SK-N-SH (cell line): ENCODE measurements around the gene FADS2. TPM values are rescaled to one million over a fixed set of nuclear protein-coding genes. Genes with fewer than 3 reads are reported as not detected.

Source experiments
- CTCF ChIA-PET: fragments of 300-600, 350-600 bp; formaldehyde crosslinking; extraction: SDS; loops from one replicate; lab custom pipeline; 2021; lab: Yijun Ruan, JAX
- POLR2A ChIA-PET: fragments of 350-600 bp; sonication (Branson Sonifier 250); formaldehyde crosslinking; extraction: SDS; loops from one replicate; lab custom pipeline; 2020; ENCODE audit warnings: antibody characterized with exemption, inconsistent platforms; lab: Yijun Ruan, JAX
- DNase-seq: peaks from one replicate; pipeline ENCODE4 v3.0.0; 2012
- H2AFZ ChIP-seq: fragments of 200-600 bp; sonication (generic); 2 replicates; pipeline ENCODE4 v1.8.1; 2016; ENCODE audit warnings: antibody characterized with exemption, mild to moderate bottlenecking, low read depth
- H3F3A ChIP-seq: fragments of 200-600 bp; sonication (generic); replicated peaks from 2 replicates; pipeline ENCODE3; 2016; ENCODE audit warnings: antibody characterized with exemption, mild to moderate bottlenecking; ENCODE audit not compliant: insufficient read depth
- H3K27ac ChIP-seq, 2 experiments: fragments of 200-500 bp in 1 of 2; fragments of 200-600 bp in 1 of 2; sonication (Bioruptor generic) in 1 of 2; sonication (generic), shearing (Covaris generic) in 1 of 2; 2 replicates each; pipeline versions ENCODE4 v1.5.1 to v1.6.1; 2014 to 2016; ENCODE audit warnings: low read depth in 2 of 2, inconsistent platforms in 1 of 2, low read length in 1 of 2, mild to moderate bottlenecking in 1 of 2, mixed read lengths in 1 of 2
- H3K27me3 ChIP-seq: fragments of 200-600 bp; sonication (generic), shearing (Covaris generic); 2 replicates; pipeline ENCODE4 v1.6.1; 2016; ENCODE audit warnings: mixed run types; ENCODE audit not compliant: insufficient read depth
- H3K36me3 ChIP-seq, 2 experiments: fragments of 200-500 bp in 1 of 2; fragments of 200-600 bp in 1 of 2; sonication (Bioruptor generic) in 1 of 2; sonication (generic) in 1 of 2; replicated peaks in 1 of 2; 2 replicates each; pipeline versions ENCODE3 to v1.5.1; 2014 to 2016; ENCODE audit warnings: low read length in 1 of 2, mild to moderate bottlenecking in 1 of 2; ENCODE audit not compliant: insufficient read depth in 2 of 2, control insufficient read depth in 1 of 2
- H3K4me1 ChIP-seq, 2 experiments: fragments of 200-500 bp in 1 of 2; fragments of 200-600 bp in 1 of 2; sonication (Bioruptor generic) in 1 of 2; sonication (generic), shearing (Covaris generic) in 1 of 2; 2 replicates each; pipeline versions ENCODE4 v1.5.1 to v1.6.1; 2014 to 2016; ENCODE audit warnings: low read depth in 1 of 2, low read length in 1 of 2, mixed run types in 1 of 2; ENCODE audit not compliant: insufficient read depth in 2 of 2, control insufficient read depth in 1 of 2
- H3K4me2 ChIP-seq: fragments of 200-600 bp; sonication (generic), shearing (Covaris generic); 2 replicates; pipeline ENCODE4 v1.6.1; 2017; ENCODE audit warnings: mixed run types
- H3K4me3 ChIP-seq, 2 experiments: fragments of 200-500 bp in 1 of 2; fragments of 200-600 bp in 1 of 2; sonication (Bioruptor generic) in 1 of 2; sonication (generic), shearing (Covaris generic) in 1 of 2; 2 replicates each; pipeline versions ENCODE4 v1.5.1 to v1.8.1; 2014 to 2016; ENCODE audit warnings: low read depth in 2 of 2, inconsistent platforms in 1 of 2, low read length in 1 of 2, mild to moderate bottlenecking in 1 of 2, mixed read lengths in 1 of 2, moderate library complexity in 1 of 2
- H3K79me2 ChIP-seq: fragments of 200-600 bp; sonication (generic); 2 replicates; pipeline ENCODE4 v1.8.1; 2017; ENCODE audit warnings: mild to moderate bottlenecking; ENCODE audit not compliant: insufficient read depth
- H3K9ac ChIP-seq: fragments of 200-600 bp; sonication (generic); 2 replicates; pipeline ENCODE4 v1.6.1; 2017; ENCODE audit warnings: mixed run types
- H3K9me2 ChIP-seq: fragments of 200-600 bp; sonication (generic); 2 replicates; pipeline ENCODE4 v1.6.1; 2017; ENCODE audit warnings: mixed run types
- H3K9me3 ChIP-seq: fragments of 200-600 bp; sonication (generic); 2 replicates; pipeline ENCODE4 v1.6.1; 2017; ENCODE audit warnings: mixed run types, mild to moderate bottlenecking, moderate library complexity
- H4K20me1 ChIP-seq: fragments of 200-600 bp; sonication (generic); 2 replicates; pipeline ENCODE4 v1.6.1; 2017; ENCODE audit warnings: mild to moderate bottlenecking, mixed run types; ENCODE audit not compliant: insufficient read depth
- CTCF ChIP-seq: fragments of 200-600 bp; sonication (generic); IDR thresholded peaks from 2 replicates; pipeline ENCODE4 v1.6.1; 2017; ENCODE audit warnings: antibody characterized with exemption, mild to moderate bottlenecking, moderate library complexity
- EZH2phosphoT487 ChIP-seq: fragments of 200-600 bp; sonication (generic); IDR thresholded peaks from 2 replicates; pipeline ENCODE4 v1.6.1; 2017; ENCODE audit warnings: low read depth, mixed run types, mild to moderate bottlenecking, antibody characterized with exemption, moderate library complexity, borderline replicate concordance
- FOSL2 ChIP-seq: IDR thresholded peaks from 2 replicates; pipeline ENCODE4 v1.4.0; 2012; ENCODE audit warnings: low read depth, mild to moderate bottlenecking, moderate library complexity, borderline replicate concordance
- MEF2A ChIP-seq: IDR thresholded peaks from 2 replicates; pipeline ENCODE4 v1.4.0; 2012; ENCODE audit warnings: low read depth, borderline replicate concordance
- MXI1 ChIP-seq: IDR thresholded peaks from 2 replicates; pipeline ENCODE4 v1.6.1; 2012; ENCODE audit warnings: mild to moderate bottlenecking, low read depth, low read length, improper control_type of control experiment
- NRF1 ChIP-seq: IDR thresholded peaks from 2 replicates; pipeline ENCODE4 v1.6.1; 2012; ENCODE audit warnings: low read depth, mild to moderate bottlenecking, low read length
- POLR2AphosphoS5 ChIP-seq: IDR thresholded peaks from 2 replicates; pipeline ENCODE4 v1.6.1; 2012; ENCODE audit warnings: low read depth, low read length
- RCOR1 ChIP-seq: fragments of 150-350 bp; IDR thresholded peaks from 2 replicates; pipeline ENCODE4 v1.6.1; 2017; ENCODE audit warnings: antibody characterized with exemption, low read length
- RFX5 ChIP-seq: IDR thresholded peaks from 2 replicates; pipeline ENCODE4 v1.6.1; 2012; ENCODE audit warnings: mild to moderate bottlenecking, improper control_type of control experiment, low read length
- RXRA ChIP-seq: IDR thresholded peaks from 2 replicates; pipeline ENCODE4 v1.4.0; 2012; ENCODE audit warnings: low read depth, mild to moderate bottlenecking, borderline replicate concordance
- TAF1 ChIP-seq: IDR thresholded peaks from 2 replicates; pipeline ENCODE4 v1.6.1; 2012; ENCODE audit warnings: low read depth, mild to moderate bottlenecking, low read length, moderate library complexity, borderline replicate concordance
- TCF12 ChIP-seq: IDR thresholded peaks from 2 replicates; pipeline ENCODE4 v1.4.0; 2012
- TEAD4 ChIP-seq: IDR thresholded peaks from 2 replicates; pipeline ENCODE4 v1.4.0; 2012; ENCODE audit warnings: mild to moderate bottlenecking, borderline replicate concordance; ENCODE audit not compliant: insufficient read depth
- USF1 ChIP-seq: IDR thresholded peaks from 2 replicates; pipeline ENCODE4 v1.4.0; 2012; ENCODE audit warnings: low read depth, borderline replicate concordance
- YY1 ChIP-seq: IDR thresholded peaks from 2 replicates; pipeline ENCODE4 v1.4.0; 2012; ENCODE audit warnings: low read depth, mild to moderate bottlenecking
- ZBTB33 ChIP-seq: IDR thresholded peaks from 2 replicates; pipeline ENCODE4 v1.4.0; 2012; ENCODE audit warnings: low read depth, borderline replicate concordance
- WGBS: methylation state at CpG from one replicate; pipeline ENCODE4 v1.1.6; 2017; ENCODE audit warnings: low lambda C conversion rate; 5-methylcytosine and 5-hydroxymethylcytosine counted together
- polyA plus RNA-seq, 3 experiments: library from polyadenylated mRNA; depleted of rRNA; stranded (reverse); fragments of >200 nt; gene quantifications; 2 replicates each; pipeline ENCODE4 v1.2.3, GENCODE V29; 2012

FADS2 gene
- polyA plus RNA-seq, 1 of the 3 experiments (the other 2 are of a cell fraction) = 67.8 TPM

- Histone ChIP-seq H3K9me2 (no peaks in the 10 kb centered on the region), H3K9me3 (no peaks in the 10 kb centered on the region), H3F3A (peaks cover 42% of the 10 kb centered on the region), H3K36me3 (no peaks in the 10 kb centered on the region), H2AFZ (peak within 1 kb of the TSS; percentile 83; the same call in 1 of the 2 replicates), H3K4me3 (peak within 1 kb of the TSS; percentile 77 to 81), H3K79me2 (peaks cover 36% of the 10 kb centered on the region), H3K27ac (peak within 1 kb of the TSS; percentile 24 to 31; a peak in 2 of 4 replicates), H4K20me1 (no peaks in the 10 kb centered on the region), H3K4me1 (peaks cover 7 to 14% of the 10 kb centered on the region in 2 experiments; a peak in 3 of 4 replicates), H3K27me3 (no peaks in the 10 kb centered on the region), H3K4me2 (peak within 1 kb of the TSS; percentile 99), H3K9ac (peak within 1 kb of the TSS; percentile 80)
- DNase-seq = peak; percentile 96
- ChIA-PET CTCF (interaction anchor here (1.1 to 4.4 kb wide), 9 partner anchors 10 to 216 kb away, joined by 3 to 34 read pairs (median 12); no protein-coding TSS in a partner anchor), POLR2A (interaction anchor here (1.1 kb wide), 1 partner anchor 10 kb away, joined by 4 read pairs; no protein-coding TSS in a partner anchor)
- under 1% methylated on average over 17 of the region's 96 CpGs for WGBS
- TF ChIP-seq FOSL2 (no peak), USF1 (no peak), NRF1 (peak; percentile 20; the same call in 1 of the 2 replicates), RFX5 (no peak)
Observed at GRCh38 chr11:61891331-61892084, 63.4 kb downstream of the FADS2 start, which contains the start of gene FADS3. Gene FADS3, minus strand, starts transcription at chr11:61891545. Its CDS starts 164 bp downstream, at chr11:61891381.

- Histone ChIP-seq H3K27me3 (no peaks in the 10 kb centered on the region), H3K36me3 (no peaks in the 10 kb centered on the region), H3K4me2 (peak overlapping the region; percentile 76; the same call in 1 of the 2 replicates), H3K27ac (no peak overlapping the region), H3K9me2 (no peaks in the 10 kb centered on the region), H3K9me3 (no peaks in the 10 kb centered on the region), H2AFZ (0 out of 2 replicates have a peak overlapping the region, but pooled peaks have one; percentile 72), H3K9ac (peak overlapping the region; percentile 36; the same call in 1 of the 2 replicates), H3F3A (peaks cover 42% of the 10 kb centered on the region), H3K4me3 (peak overlapping the region; percentile 54 to 77; a peak in 3 of 4 replicates), H3K79me2 (peaks cover 30% of the 10 kb centered on the region), H4K20me1 (no peaks in the 10 kb centered on the region), H3K4me1 (peaks cover 7 to 14% of the 10 kb centered on the region in 2 experiments; a peak in 3 of 4 replicates)
- POLR2A ChIA-PET = no interaction called here
- TF ChIP-seq ZBTB33 = no peak
- no peak for TF ChIP-seq TEAD4
- no peak for TF ChIP-seq TCF12
- no peak for TF ChIP-seq MXI1
- TF ChIP-seq YY1 = no peak
- no peak for TF ChIP-seq CTCF
- TF ChIP-seq TAF1 = no peak
- no peak for TF ChIP-seq EZH2phosphoT487
- TF ChIP-seq RXRA = no peak
- TF ChIP-seq MEF2A = no peak
- no peak for TF ChIP-seq POLR2AphosphoS5
- TF ChIP-seq RCOR1 = no peak
- CTCF ChIA-PET = interaction anchor here (1.3 to 4.4 kb wide), 5 partner anchors 56 to 216 kb away, joined by 3 to 34 read pairs (median 12); no protein-coding TSS in a partner anchor
- 87% methylated on average over 5 of the region's 12 CpGs for WGBS
- no peak for DNase-seq
Observed at GRCh38 chr11:61892085-61892370, 63.9 kb downstream of the FADS2 start.
